ENCODE measurements around the gene TBL3. TPM values are rescaled to one million over a fixed set of nuclear protein-coding genes. Genes with fewer than 3 reads are reported as not detected.

Gene TBL3
- total and polyA plus RNA-seq, 9 donors = 2.1 to 48.0 (median 31.0) TPM

DNA sequence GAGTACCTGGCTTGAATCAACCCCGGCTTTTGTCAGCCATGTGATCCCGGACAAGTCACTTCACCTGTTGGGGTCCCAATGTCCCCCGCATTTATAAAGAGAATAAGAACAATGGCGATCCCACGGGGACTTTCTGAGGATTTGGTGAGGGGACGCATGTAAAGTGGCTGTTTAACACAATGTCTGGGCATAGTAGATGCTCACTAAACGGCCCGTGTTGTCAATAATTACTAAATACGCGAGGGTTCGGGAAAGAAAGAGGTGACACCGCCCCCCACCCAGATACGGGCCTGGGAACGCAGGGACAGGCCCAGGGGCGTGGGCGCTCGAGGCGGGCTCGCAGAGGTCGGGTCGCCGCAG is 19.7 kb downstream of the TBL3 start:
- no peak for DNase-seq
- TF ChIP-seq POLR2A (IDR thresholded peaks at IDR 0.05) = no peak
- TF ChIP-seq, protein P1, sequence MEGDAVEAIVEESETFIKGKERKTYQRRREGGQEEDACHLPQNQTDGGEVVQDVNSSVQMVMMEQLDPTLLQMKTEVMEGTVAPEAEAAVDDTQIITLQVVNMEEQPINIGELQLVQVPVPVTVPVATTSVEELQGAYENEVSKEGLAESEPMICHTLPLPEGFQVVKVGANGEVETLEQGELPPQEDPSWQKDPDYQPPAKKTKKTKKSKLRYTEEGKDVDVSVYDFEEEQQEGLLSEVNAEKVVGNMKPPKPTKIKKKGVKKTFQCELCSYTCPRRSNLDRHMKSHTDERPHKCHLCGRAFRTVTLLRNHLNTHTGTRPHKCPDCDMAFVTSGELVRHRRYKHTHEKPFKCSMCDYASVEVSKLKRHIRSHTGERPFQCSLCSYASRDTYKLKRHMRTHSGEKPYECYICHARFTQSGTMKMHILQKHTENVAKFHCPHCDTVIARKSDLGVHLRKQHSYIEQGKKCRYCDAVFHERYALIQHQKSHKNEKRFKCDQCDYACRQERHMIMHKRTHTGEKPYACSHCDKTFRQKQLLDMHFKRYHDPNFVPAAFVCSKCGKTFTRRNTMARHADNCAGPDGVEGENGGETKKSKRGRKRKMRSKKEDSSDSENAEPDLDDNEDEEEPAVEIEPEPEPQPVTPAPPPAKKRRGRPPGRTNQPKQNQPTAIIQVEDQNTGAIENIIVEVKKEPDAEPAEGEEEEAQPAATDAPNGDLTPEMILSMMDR (IDR thresholded peaks at IDR 0.05) = no peak
- Histone ChIP-seq H3K9me3 (no peaks in the 10 kb centered on the region), H3K27ac (no peak overlapping the region), H3K4me3 (peak overlapping the region; percentile 27), H3K4me1 (ENCODE audit: insufficient read depth) (peaks cover 7% of the 10 kb centered on the region), H3K27me3 (no peaks in the 10 kb centered on the region), H3K36me3 (no peaks in the 10 kb centered on the region)
- 8 to 12% (median 9%) methylated on average over 22 of the region's 22 CpGs for WGBS, 3 donors
- intact Hi-C loops (cut with DNase I) = no loop called here

DNA sequence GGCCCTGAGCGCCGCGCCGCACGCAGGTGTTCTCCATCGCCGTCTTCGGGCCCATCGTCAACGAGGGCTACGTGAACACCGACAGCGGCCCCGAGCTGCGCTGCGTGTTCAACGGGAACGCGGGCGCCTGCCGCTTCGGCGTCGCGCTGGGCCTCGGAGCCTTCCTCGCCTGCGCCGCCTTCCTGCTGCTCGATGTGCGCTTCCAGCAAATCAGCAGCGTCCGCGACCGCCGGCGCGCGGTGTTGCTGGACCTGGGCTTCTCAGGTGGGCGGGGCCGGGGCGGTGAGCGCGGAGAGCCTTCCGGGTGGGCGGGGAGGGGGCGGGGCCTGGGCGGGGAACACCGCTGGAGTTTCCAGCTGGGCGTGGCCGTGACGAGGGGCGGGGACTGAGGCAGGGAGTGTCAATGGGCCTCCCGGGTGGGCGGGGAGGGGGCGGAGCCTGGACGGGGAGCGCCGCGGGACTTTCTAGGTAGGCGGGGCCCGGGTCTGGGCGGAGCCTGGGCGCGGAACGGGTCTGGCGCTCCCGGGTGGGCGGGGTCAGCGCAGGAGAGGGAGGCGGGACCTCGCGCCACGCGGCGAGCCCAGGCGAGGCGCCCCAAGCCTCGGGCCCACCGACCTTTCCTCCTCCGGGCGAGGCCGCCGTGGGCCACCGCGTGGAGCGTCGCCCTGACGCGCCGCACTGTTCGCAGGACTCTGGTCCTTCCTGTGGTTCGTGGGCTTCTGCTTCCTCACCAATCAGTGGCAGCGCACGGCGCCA is 20.3 kb downstream of the TBL3 start:
- no peak overlapping the region for H3K27ac ChIP-seq
- no peaks in the 10 kb centered on the region for H3K36me3 ChIP-seq
- no peaks in the 10 kb centered on the region for H3K27me3 ChIP-seq
- intact Hi-C loops (cut with DNase I) = no loop called here
- no peak for TF ChIP-seq POLR2A (IDR thresholded peaks at IDR 0.05)
- TF ChIP-seq, protein P1 (IDR thresholded peaks at IDR 0.05) = no peak
- no peak for TF ChIP-seq EP300 (IDR thresholded peaks at IDR 0.05)
- peaks cover 7% of the 10 kb centered on the region for H3K4me1 ChIP-seq (ENCODE audit: insufficient read depth)
- DNase-seq = peak; percentile 93 to 96 (median 94)
- WGBS, 3 donors = 2 to 3% (median 3%) methylated on average over 55 to 96 of the region's 96 CpGs
- H3K4me3 ChIP-seq = peak overlapping the region; percentile 27
- H3K9me3 ChIP-seq = no peaks in the 10 kb centered on the region

DNA sequence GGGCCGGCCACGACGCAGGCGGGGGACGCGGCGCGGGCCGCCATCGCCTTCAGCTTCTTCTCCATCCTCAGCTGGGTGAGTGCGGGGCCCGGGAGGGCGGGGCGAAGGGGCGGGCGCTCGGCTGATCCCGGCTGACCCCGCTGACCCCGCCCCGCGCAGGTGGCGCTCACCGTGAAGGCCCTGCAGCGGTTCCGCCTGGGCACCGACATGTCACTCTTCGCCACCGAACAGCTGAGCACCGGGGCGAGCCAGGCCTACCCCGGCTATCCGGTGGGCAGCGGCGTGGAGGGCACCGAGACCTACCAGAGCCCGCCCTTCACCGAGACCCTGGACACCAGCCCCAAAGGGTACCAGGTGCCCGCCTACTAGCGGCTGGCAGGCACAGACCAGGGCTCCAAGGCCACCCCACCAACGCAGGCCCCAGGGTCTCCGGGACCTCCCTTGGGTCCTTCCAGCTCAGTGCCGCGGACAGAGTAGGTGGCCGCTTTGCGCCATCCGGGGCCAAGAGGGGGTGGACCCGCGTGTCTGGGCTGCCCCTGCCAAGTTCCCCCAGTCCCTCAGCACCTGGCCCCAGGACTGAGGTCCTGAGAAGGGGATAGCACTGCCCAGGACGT is 21.0 kb downstream of the TBL3 start:
- TF ChIP-seq, protein P1 (IDR thresholded peaks at IDR 0.05) = no peak
- TF ChIP-seq POLR2A (IDR thresholded peaks at IDR 0.05) (no peak), EP300 (IDR thresholded peaks at IDR 0.05) (no peak)
- no peak overlapping the region for H3K4me3 ChIP-seq
- intact Hi-C loops (cut with DNase I) = no loop called here
- H3K27me3 ChIP-seq = no peaks in the 10 kb centered on the region
- 44 to 48% (median 44%) methylated on average over 48 to 50 of the region's 50 CpGs for WGBS, 3 donors
- no peak overlapping the region for H3K27ac ChIP-seq
- no peaks in the 10 kb centered on the region for H3K36me3 ChIP-seq
- peak in 2 of 5 donors; percentile 62 to 69 for DNase-seq
- no peaks in the 10 kb centered on the region for H3K9me3 ChIP-seq
- H3K4me1 ChIP-seq (ENCODE audit: insufficient read depth) = peaks cover 8% of the 10 kb centered on the region

DNA sequence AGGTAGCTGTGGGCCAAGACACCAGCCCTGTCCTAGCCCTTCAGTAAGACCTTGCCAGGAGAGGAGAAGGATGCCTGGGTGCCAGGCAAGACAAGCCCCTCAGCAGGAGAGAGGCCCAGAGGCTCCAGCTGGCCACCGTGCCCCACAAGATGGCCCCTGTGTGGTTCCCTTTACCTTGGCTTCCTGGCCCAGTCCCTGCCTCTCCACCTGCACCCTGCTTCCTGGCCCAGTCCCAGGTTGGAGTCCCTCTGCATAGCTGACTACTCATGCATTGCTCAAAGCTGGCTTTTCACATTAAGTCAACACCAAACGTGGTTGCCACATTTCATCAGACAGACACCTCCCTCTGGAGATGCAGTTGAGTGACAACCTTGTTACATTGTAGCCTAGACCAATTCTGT is 21.9 kb downstream of the TBL3 start:
- peak in 1 of 5 donors; percentile 35 for DNase-seq
- Histone ChIP-seq H3K27ac (no peak overlapping the region), H3K27me3 (no peaks in the 10 kb centered on the region), H3K4me3 (no peak overlapping the region), H3K36me3 (no peaks in the 10 kb centered on the region), H3K4me1 (ENCODE audit: insufficient read depth) (peaks cover 12% of the 10 kb centered on the region), H3K9me3 (no peaks in the 10 kb centered on the region)
- TF ChIP-seq EP300 (IDR thresholded peaks at IDR 0.05) = no peak
- TF ChIP-seq, protein P1 (IDR thresholded peaks at IDR 0.05) = no peak
- 76 to 82% (median 78%) methylated on average over 2 of the region's 2 CpGs for WGBS, 3 donors
- intact Hi-C loops (cut with DNase I) = no loop called here

All from ovary (tissue), 9 donors.